SJCRH30 (cell line): Measurements from ENCODE around the gene DCLK3. TPM values are rescaled to one million over a fixed set of nuclear protein-coding genes. Genes with fewer than 3 reads are reported as not detected.
A peak's percentile ranks its signal among the peaks of the same experiment; 100 is the strongest.

Experiments used
- DNase-seq, 2 experiments: peaks; one replicate each; pipeline ENCODE4 v3.0.0-alpha.2; 2015 to 2020
- H3K27ac ChIP-seq: fragments of 250-450 bp; sonication (Bioruptor Pico); 2 replicates; pipeline ENCODE4 v1.5.1; 2020; ENCODE audit warnings: mild to moderate bottlenecking, moderate library complexity
- H3K27me3 ChIP-seq: fragments of 250-450 bp; sonication (Bioruptor Pico); 2 replicates; pipeline ENCODE4 v1.5.1; 2020; ENCODE audit warnings: mild to moderate bottlenecking, moderate library complexity
- H3K36me3 ChIP-seq: fragments of 250-450 bp; sonication (Bioruptor Pico); 2 replicates; pipeline ENCODE4 v1.5.1; 2020; ENCODE audit warnings: mild to moderate bottlenecking, moderate library complexity
- H3K4me1 ChIP-seq: fragments of 250-450 bp; sonication (Bioruptor Pico); 2 replicates; pipeline ENCODE4 v1.5.1; 2020; ENCODE audit warnings: mild to moderate bottlenecking, moderate library complexity
- H3K4me3 ChIP-seq: fragments of 250-450 bp; sonication (Bioruptor Pico); 2 replicates; pipeline ENCODE4 v1.5.1; 2020; ENCODE audit warnings: mild to moderate bottlenecking, moderate library complexity
- H3K9me3 ChIP-seq: fragments of 250-450 bp; sonication (Bioruptor Pico); replicated peaks from 2 replicates; pipeline ENCODE4 v1.5.1; 2020; ENCODE audit warnings: mild to moderate bottlenecking, moderate library complexity
- total RNA-seq: library from RNA; depleted of rRNA; stranded (reverse); fragments of >200 nt; shearing (Covaris generic); gene quantifications from 2 replicates; pipeline ENCODE4 v1.2.3, GENCODE V29; 2014; rRNA removed

The DCLK3 gene, protein sequence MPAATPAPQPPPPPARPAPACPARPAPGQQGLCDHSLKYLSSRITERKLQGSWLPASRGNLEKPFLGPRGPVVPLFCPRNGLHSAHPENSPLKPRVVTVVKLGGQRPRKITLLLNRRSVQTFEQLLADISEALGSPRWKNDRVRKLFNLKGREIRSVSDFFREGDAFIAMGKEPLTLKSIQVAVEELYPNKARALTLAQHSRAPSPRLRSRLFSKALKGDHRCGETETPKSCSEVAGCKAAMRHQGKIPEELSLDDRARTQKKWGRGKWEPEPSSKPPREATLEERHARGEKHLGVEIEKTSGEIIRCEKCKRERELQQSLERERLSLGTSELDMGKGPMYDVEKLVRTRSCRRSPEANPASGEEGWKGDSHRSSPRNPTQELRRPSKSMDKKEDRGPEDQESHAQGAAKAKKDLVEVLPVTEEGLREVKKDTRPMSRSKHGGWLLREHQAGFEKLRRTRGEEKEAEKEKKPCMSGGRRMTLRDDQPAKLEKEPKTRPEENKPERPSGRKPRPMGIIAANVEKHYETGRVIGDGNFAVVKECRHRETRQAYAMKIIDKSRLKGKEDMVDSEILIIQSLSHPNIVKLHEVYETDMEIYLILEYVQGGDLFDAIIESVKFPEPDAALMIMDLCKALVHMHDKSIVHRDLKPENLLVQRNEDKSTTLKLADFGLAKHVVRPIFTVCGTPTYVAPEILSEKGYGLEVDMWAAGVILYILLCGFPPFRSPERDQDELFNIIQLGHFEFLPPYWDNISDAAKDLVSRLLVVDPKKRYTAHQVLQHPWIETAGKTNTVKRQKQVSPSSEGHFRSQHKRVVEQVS
- not detected in 2 replicates for total RNA-seq

GRCh38 chr3:36763850-36764703 lies at the start of gene DCLK3:
Gene DCLK3, minus strand, starts transcription at chr3:36764553. Its CDS starts 290 bp downstream, at chr3:36764263.
- Histone ChIP-seq H3K36me3 (no peaks in the 10 kb centered on the region), H3K9me3 (no peaks in the 10 kb centered on the region), H3K4me1 (no peaks in the 10 kb centered on the region), H3K4me3 (no peak within 1 kb of the TSS), H3K27me3 (no peaks in the 10 kb centered on the region), H3K27ac (no peak within 1 kb of the TSS)
- DNase-seq = no peak

DNA sequence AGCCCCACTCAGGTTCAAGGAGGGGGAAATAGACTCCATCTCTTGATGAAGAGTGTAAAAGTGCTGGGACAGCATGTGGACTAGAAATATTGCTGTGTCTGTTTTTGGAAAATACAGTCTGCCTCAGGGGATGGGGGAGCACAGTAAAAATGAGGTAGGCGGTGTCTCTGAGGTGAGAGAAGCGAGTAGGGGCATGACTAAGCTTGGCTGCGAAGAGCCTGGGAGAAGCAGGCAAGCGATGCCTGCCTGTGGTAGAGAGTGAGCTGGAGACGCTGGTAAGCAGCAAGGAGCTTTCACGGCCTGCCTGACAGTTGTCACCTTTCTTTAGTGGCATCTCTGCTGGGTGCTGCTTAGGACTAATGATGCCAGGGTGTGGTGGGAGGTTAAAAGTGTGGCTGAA lies 49.0 kb upstream of the DCLK3 start:
- Histone ChIP-seq H3K9me3 (no peaks in the 10 kb centered on the region), H3K4me1 (no peaks in the 10 kb centered on the region), H3K27me3 (no peaks in the 10 kb centered on the region), H3K4me3 (no peak overlapping the region), H3K36me3 (no peaks in the 10 kb centered on the region), H3K27ac (no peak overlapping the region)
- DNase-seq = no peak

GRCh38 chr3:36812240-36812639 lies 47.9 kb upstream of the DCLK3 start:
- Histone ChIP-seq H3K27me3 (no peaks in the 10 kb centered on the region), H3K36me3 (no peaks in the 10 kb centered on the region), H3K9me3 (no peaks in the 10 kb centered on the region), H3K4me3 (no peak overlapping the region), H3K27ac (no peak overlapping the region), H3K4me1 (no peaks in the 10 kb centered on the region)
- no peak for DNase-seq

- no peaks in the 10 kb centered on the region for H3K27me3 ChIP-seq
- no peaks in the 10 kb centered on the region for H3K36me3 ChIP-seq
- H3K27ac ChIP-seq = no peak overlapping the region
- H3K4me3 ChIP-seq = no peak overlapping the region
- H3K4me1 ChIP-seq = no peaks in the 10 kb centered on the region
- DNase-seq = no peak
- H3K9me3 ChIP-seq = no peaks in the 10 kb centered on the region
Measured at GRCh38 chr3:36811768-36812167, 47.4 kb upstream of the DCLK3 start.

DNA sequence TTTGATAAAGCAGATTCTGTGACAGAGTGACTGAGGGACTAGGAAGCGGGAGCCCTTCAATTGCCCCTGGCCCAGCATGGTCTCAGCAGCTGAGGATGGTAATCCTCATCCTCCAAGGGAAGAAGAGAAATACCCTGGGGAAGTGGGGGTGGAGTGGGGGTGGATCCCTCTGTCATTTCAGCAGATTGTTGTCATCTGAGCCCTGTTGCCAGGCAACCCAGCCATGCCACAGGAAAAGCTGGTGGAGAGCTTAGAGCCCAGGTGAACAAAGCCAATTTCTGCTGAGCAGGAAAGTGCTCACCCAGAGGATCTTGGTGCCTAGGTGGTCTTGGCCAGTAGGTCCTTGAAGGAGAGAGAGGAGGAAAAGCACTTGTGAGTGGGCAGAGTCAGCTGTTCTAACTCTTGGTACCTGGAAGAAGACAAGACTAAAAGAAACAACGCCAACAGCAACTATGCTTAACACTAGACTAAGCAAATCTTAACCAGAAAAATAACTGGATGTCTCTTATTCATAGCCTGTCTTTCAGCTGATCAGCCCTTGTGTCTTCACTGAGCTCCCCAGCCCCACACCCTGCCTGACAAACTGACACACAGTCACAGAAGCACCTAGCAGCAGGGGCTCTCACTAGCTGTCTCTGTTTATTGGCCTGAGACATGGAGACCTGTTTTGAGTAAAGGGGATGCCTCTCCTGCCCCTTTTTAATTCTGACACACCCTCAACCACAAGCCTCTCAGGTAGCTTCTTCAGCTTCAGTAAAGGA lies 40.1 kb upstream of the DCLK3 start:
- no peak overlapping the region for H3K4me3 ChIP-seq
- no peaks in the 10 kb centered on the region for H3K9me3 ChIP-seq
- DNase-seq = no peak

GRCh38 chr3:36803091-36803791 lies 38.9 kb upstream of the DCLK3 start:
- H3K36me3 ChIP-seq = no peaks in the 10 kb centered on the region
- H3K4me1 ChIP-seq = no peaks in the 10 kb centered on the region
- no peak overlapping the region for H3K4me3 ChIP-seq
- H3K9me3 ChIP-seq = no peaks in the 10 kb centered on the region
- no peak for DNase-seq
- H3K27ac ChIP-seq = no peak overlapping the region
- H3K27me3 ChIP-seq = no peaks in the 10 kb centered on the region

More for the DNA sequence above, 40.1 kb upstream of the DCLK3 start:
- H3K4me1 ChIP-seq = no peaks in the 10 kb centered on the region
- H3K36me3 ChIP-seq = no peaks in the 10 kb centered on the region
- no peaks in the 10 kb centered on the region for H3K27me3 ChIP-seq
- H3K27ac ChIP-seq = no peak overlapping the region

DNA sequence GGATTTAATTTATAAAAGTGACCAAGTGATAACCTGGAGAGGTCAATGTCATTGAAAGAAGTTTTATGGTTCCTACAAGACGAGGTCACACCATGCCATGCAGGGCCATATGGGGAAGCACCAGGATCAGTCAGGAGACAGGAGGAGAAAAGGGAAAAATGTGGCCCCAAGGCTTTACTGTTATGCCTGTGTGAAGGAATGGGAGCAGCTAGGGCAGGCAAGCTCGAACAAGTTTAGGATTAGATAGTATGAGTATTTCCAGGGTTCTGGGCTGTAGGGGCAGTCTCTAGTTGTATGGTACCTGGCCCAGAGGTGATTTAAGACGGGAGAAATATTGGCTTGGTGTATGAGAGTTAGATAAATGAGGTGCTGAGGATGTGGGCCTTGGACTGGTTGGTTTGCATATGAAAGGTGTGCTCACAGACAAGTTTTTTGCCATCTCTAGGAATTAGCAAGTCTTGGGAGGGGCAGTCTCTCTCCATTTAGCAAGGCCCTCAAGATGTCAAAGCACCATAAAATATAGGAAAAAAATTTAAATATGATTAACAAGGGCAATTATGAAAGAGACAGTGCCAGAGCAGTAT lies 36.3 kb upstream of the DCLK3 start:
- Histone ChIP-seq H3K36me3 (no peaks in the 10 kb centered on the region), H3K27me3 (no peaks in the 10 kb centered on the region), H3K27ac (no peak overlapping the region), H3K4me3 (no peak overlapping the region), H3K9me3 (no peaks in the 10 kb centered on the region), H3K4me1 (no peaks in the 10 kb centered on the region)
- DNase-seq = no peak

DNA sequence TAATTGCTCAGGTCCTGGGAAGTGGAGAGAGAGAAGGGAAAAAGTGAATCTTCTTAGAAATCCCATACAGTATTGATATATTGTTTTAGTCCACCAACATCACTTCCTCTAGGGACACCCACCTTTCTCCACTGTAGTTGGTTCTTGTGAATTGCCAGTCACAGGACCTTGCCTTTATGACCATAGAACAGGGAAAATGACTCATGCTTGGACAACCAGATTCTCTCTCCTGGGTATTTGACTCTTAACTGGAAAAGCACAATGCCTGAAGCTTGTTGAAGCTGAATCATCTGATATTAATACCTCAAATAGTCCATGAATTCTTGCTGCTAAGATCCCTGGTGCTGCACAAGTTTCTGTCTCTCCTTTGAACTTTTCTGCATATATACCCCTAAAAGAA lies 32.5 kb upstream of the DCLK3 start:
- Histone ChIP-seq H3K4me1 (no peaks in the 10 kb centered on the region), H3K9me3 (no peaks in the 10 kb centered on the region), H3K36me3 (no peaks in the 10 kb centered on the region), H3K27me3 (no peaks in the 10 kb centered on the region), H3K4me3 (no peak overlapping the region), H3K27ac (no peak overlapping the region)
- no peak for DNase-seq

- Histone ChIP-seq H3K4me1 (no peaks in the 10 kb centered on the region), H3K4me3 (no peak overlapping the region), H3K27ac (no peak overlapping the region), H3K27me3 (no peaks in the 10 kb centered on the region), H3K9me3 (no peaks in the 10 kb centered on the region), H3K36me3 (no peaks in the 10 kb centered on the region)
- no peak for DNase-seq
Measured at GRCh38 chr3:36796161-36796560, 31.8 kb upstream of the DCLK3 start.

DNA sequence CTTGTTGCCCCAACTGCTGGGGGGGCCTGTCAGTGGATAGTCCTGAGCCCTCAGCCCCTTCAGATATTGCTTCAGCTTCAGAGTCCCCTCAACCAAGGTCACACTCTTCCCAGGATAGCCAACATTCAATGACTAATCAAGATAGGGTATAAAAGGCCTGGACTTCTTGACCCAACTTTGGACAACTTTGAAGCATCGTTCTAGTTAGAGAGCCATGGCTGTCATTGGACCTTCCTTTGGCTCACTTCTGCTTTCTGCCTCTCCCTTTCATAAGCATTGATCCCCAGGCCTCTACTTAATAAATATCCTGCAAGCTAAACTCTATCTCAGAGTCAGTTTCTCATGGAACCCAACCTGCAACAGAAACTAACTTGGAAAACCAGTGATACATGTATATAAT lies 31.3 kb upstream of the DCLK3 start:
- DNase-seq = no peak
- Histone ChIP-seq H3K4me1 (no peaks in the 10 kb centered on the region), H3K27me3 (no peaks in the 10 kb centered on the region), H3K36me3 (no peaks in the 10 kb centered on the region), H3K9me3 (no peaks in the 10 kb centered on the region), H3K4me3 (no peak overlapping the region), H3K27ac (no peak overlapping the region)

DNA sequence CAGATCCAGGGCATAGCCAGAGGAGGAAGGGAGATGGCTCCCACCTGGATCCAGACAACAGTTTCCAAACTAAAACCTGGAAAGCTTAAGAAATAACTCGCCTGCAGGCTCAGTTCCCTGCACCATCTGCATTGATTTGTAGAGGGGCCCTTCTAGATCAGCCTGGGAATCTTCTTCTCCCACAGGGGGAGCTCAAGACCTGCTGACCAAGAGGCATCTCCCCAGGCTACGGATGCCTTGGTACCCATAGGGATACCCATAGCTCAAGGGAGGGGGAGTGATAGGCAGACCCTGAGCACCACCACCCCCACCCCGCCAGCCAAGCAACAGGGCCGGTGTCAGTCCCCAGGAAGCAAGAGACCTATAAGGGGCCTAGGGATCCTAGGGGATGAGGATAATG lies 28.0 kb upstream of the DCLK3 start:
- H3K27me3 ChIP-seq = no peaks in the 10 kb centered on the region

DNA sequence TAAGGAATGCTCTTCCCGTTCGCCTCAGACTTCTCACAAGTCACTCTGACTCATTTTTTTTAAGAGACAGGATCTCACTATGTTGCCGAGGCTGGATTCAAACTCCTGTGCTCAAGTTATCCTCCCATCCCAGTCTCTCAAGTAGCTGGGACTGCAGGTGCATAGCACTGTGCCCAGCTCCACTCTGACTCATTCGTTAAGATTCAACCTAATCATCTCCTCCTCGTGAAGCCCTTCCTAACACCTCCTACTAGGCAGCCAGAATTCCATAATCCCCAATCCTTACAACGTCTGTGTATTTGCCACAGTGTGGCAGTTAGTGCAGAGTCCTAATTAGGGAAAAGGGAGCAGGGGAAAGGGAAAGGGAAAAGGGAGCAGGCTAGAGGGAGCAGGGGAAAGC lies 26.4 kb upstream of the DCLK3 start:
- Histone ChIP-seq H3K4me1 (no peaks in the 10 kb centered on the region), H3K4me3 (no peak overlapping the region), H3K36me3 (no peaks in the 10 kb centered on the region), H3K27me3 (no peaks in the 10 kb centered on the region), H3K9me3 (no peaks in the 10 kb centered on the region), H3K27ac (no peak overlapping the region)
- no peak for DNase-seq

More for the DNA sequence above, 28.0 kb upstream of the DCLK3 start:
- H3K27ac ChIP-seq = no peak overlapping the region
- H3K9me3 ChIP-seq = no peaks in the 10 kb centered on the region
- H3K36me3 ChIP-seq = no peaks in the 10 kb centered on the region
- no peak overlapping the region for H3K4me3 ChIP-seq
- peak; percentile 6 to 16 for DNase-seq
- no peaks in the 10 kb centered on the region for H3K4me1 ChIP-seq
